Colonic mucosa (tissue), 4 donors: ENCODE data around the gene TTYH3. TPM values are rescaled to one million over a fixed set of nuclear protein-coding genes. Genes with fewer than 3 reads are reported as not detected.

Experiments
- DNase-seq: peaks from one replicate; pipeline ENCODE4 v3.0.0-alpha.2; 2020
- H3K27ac ChIP-seq: fragments of 200-600 bp; one replicate; pipeline ENCODE4 v1.8.0; 2021
- H3K27me3 ChIP-seq: fragments of 200-600 bp; one replicate; pipeline ENCODE4 v1.8.0; 2021
- H3K36me3 ChIP-seq: fragments of 200-600 bp; one replicate; pipeline ENCODE4 v1.8.0; 2021
- H3K4me1 ChIP-seq: fragments of 200-600 bp; one replicate; pipeline ENCODE4 v1.8.0; 2021; ENCODE audit warnings: mild to moderate bottlenecking
- H3K4me3 ChIP-seq: fragments of 200-600 bp; one replicate; pipeline ENCODE4 v1.8.0; 2021
- H3K9ac ChIP-seq, 2 donors: one replicate each; pipeline ENCODE4 v1.7.0; 2013; ENCODE audit warnings: control low read depth in 2 of 2, low read depth in 2 of 2, low read length in 2 of 2
- H3K9me3 ChIP-seq: fragments of 200-600 bp; one replicate; pipeline ENCODE4 v1.8.0; 2021
- CTCF ChIP-seq: fragments of 200-600 bp; IDR thresholded peaks from one replicate; pipeline ENCODE4 v1.8.0; 2022; ENCODE audit warnings: antibody characterized with exemption, mild to moderate bottlenecking
- intact Hi-C: fragments of 100-400 bp; cut with DNase I; formaldehyde crosslinking; loops from one replicate; pipeline ENCODE4 v1.14.1; 2022
- total RNA-seq, 2 donors: library from RNA; stranded (reverse); fragmentation: NEBNext Ultra II Directional in 1 of 2; extraction: Animal tissue kit (Norgen Biotek cat#: 25700) in 1 of 2; gene quantifications; one replicate each; pipeline ENCODE4 v1.2.1, GENCODE V29; 2021
- donor health status: healthy.
- donor health status: DM: no; HTN: no; CAD: no.
- donor health status: DM: no; HTN: no; CAD: no.

TTYH3 gene
- total RNA-seq, 2 donors from 2014 or later: 50.0 to 59.5 TPM

- TF ChIP-seq CTCF: no peak
- intact Hi-C loops: no loop called here
Observed at GRCh38 chr7:2701424-2701823, 69.6 kb downstream of the TTYH3 start.

GRCh38 chr7:2701832-2702593 lies 70.2 kb downstream of the TTYH3 start:
- H3K27ac ChIP-seq: no peak overlapping the region
- no peaks in the 10 kb centered on the region for H3K4me1 ChIP-seq
- H3K4me3 ChIP-seq: no peak overlapping the region
- DNase-seq: no peak
- no peak for TF ChIP-seq CTCF
- H3K9me3 ChIP-seq: no peaks in the 10 kb centered on the region
- H3K36me3 ChIP-seq: no peaks in the 10 kb centered on the region
- no peak overlapping the region for H3K9ac ChIP-seq
- intact Hi-C loops: no loop called here
- H3K27me3 ChIP-seq: no peaks in the 10 kb centered on the region

More at GRCh38 chr7:2701424-2701823, 69.6 kb downstream of the TTYH3 start:
- H3K27me3 ChIP-seq: no peaks in the 10 kb centered on the region
- H3K36me3 ChIP-seq: no peaks in the 10 kb centered on the region
- H3K9me3 ChIP-seq: no peaks in the 10 kb centered on the region
- H3K4me3 ChIP-seq: no peak overlapping the region
- H3K9ac ChIP-seq: no peak overlapping the region
- DNase-seq: no peak
- no peak overlapping the region for H3K27ac ChIP-seq
- no peaks in the 10 kb centered on the region for H3K4me1 ChIP-seq

GRCh38 chr7:2702594-2702957 lies 70.8 kb downstream of the TTYH3 start:
- Histone ChIP-seq H3K4me1 (no peaks in the 10 kb centered on the region), H3K36me3 (no peaks in the 10 kb centered on the region), H3K9ac (no peak overlapping the region), H3K27ac (no peak overlapping the region), H3K9me3 (no peaks in the 10 kb centered on the region), H3K27me3 (no peaks in the 10 kb centered on the region), H3K4me3 (no peak overlapping the region)
- no peak for TF ChIP-seq CTCF
- no peak for DNase-seq
- intact Hi-C loops: no loop called here

- H3K9me3 ChIP-seq: no peaks in the 10 kb centered on the region
- H3K9ac ChIP-seq: no peak overlapping the region
- H3K36me3 ChIP-seq: no peaks in the 10 kb centered on the region
- H3K4me1 ChIP-seq: no peaks in the 10 kb centered on the region
- no peaks in the 10 kb centered on the region for H3K27me3 ChIP-seq
- intact Hi-C loops: no loop called here
- no peak overlapping the region for H3K4me3 ChIP-seq
- TF ChIP-seq CTCF: no peak
- no peak for DNase-seq
- no peak overlapping the region for H3K27ac ChIP-seq
Observed at GRCh38 chr7:2705371-2706096, 73.7 kb downstream of the TTYH3 start.

GRCh38 chr7:2706685-2707126 lies 74.9 kb downstream of the TTYH3 start:
- no peaks in the 10 kb centered on the region for H3K4me1 ChIP-seq
- H3K4me3 ChIP-seq: no peak overlapping the region
- no peak for TF ChIP-seq CTCF
- H3K9ac ChIP-seq: no peak overlapping the region
- no peaks in the 10 kb centered on the region for H3K36me3 ChIP-seq
- intact Hi-C loops: no loop called here
- no peak for DNase-seq
- H3K27me3 ChIP-seq: no peaks in the 10 kb centered on the region
- H3K27ac ChIP-seq: no peak overlapping the region
- no peaks in the 10 kb centered on the region for H3K9me3 ChIP-seq
